NOMO-1 treated with DMSO at 0.1 percent for 48 hours (cell line): ENCODE results near the gene NTRK3.
"Not testable (repeated sequence)": the region's sequence is repeated elsewhere in the genome, so short reads cannot be mapped to it uniquely, and the experiment has no call there.

ENCODE experiments used
- DNase-seq: peaks from one replicate; lab custom pipeline; 2025; ENCODE audit not compliant: unreplicated experiment; lab: John Stamatoyannopoulos, UW

The NTRK3 gene

GRCh38 chr15:88038261-88038660 is 218.3 kb downstream of the NTRK3 start:
- DNase-seq: no peak

- peak; percentile 33 for DNase-seq
Measured at GRCh38 chr15:88036154-88036839, 220.2 kb downstream of the NTRK3 start.

GRCh38 chr15:88035381-88035780 is 221.2 kb downstream of the NTRK3 start:
- DNase-seq: no peak

GRCh38 chr15:88033421-88033820 is 223.1 kb downstream of the NTRK3 start:
- not testable (repeated sequence) for DNase-seq

GRCh38 chr15:88032787-88033186 is 223.8 kb downstream of the NTRK3 start:
- no peak for DNase-seq

GRCh38 chr15:88031461-88031860 is 225.1 kb downstream of the NTRK3 start:
- DNase-seq: no peak

GRCh38 chr15:88029696-88030095 is 226.8 kb downstream of the NTRK3 start:
- DNase-seq: no peak

- DNase-seq: no peak
Measured at GRCh38 chr15:88028024-88028423, 228.5 kb downstream of the NTRK3 start.

- no peak for DNase-seq
Measured at GRCh38 chr15:88023914-88024313, 232.6 kb downstream of the NTRK3 start.

- no peak for DNase-seq
Measured at GRCh38 chr15:88022716-88023115, 233.8 kb downstream of the NTRK3 start.

GRCh38 chr15:88021601-88022000 is 234.9 kb downstream of the NTRK3 start:
- DNase-seq: no peak

- DNase-seq: no peak
Measured at GRCh38 chr15:88020806-88021205, 235.7 kb downstream of the NTRK3 start.

- no peak for DNase-seq
Measured at GRCh38 chr15:88019656-88020055, 236.9 kb downstream of the NTRK3 start.

- DNase-seq: no peak
Measured at GRCh38 chr15:88018869-88019641, 237.5 kb downstream of the NTRK3 start.

- no peak for DNase-seq
Measured at GRCh38 chr15:88017753-88018152, 238.8 kb downstream of the NTRK3 start.

GRCh38 chr15:88016406-88016805 is 240.1 kb downstream of the NTRK3 start:
- no peak for DNase-seq

- DNase-seq: no peak
Measured at GRCh38 chr15:88015228-88015860, 241.2 kb downstream of the NTRK3 start.

- DNase-seq: no peak
Measured at GRCh38 chr15:88014454-88015160, 241.9 kb downstream of the NTRK3 start.

- no peak for DNase-seq
Measured at GRCh38 chr15:88013111-88013510, 243.4 kb downstream of the NTRK3 start.

- DNase-seq: no peak
Measured at GRCh38 chr15:88012688-88013087, 243.9 kb downstream of the NTRK3 start.

- peak; percentile 13 for DNase-seq
Measured at GRCh38 chr15:88012233-88012632, 244.3 kb downstream of the NTRK3 start.
